Measurements from ENCODE around the gene TIGAR. TPM values are rescaled to one million over a fixed set of nuclear protein-coding genes. Genes with fewer than 3 reads are reported as not detected.

Gene TIGAR
- total RNA-seq, 1 donor from 2014 or later, result 17.2 TPM

DNA sequence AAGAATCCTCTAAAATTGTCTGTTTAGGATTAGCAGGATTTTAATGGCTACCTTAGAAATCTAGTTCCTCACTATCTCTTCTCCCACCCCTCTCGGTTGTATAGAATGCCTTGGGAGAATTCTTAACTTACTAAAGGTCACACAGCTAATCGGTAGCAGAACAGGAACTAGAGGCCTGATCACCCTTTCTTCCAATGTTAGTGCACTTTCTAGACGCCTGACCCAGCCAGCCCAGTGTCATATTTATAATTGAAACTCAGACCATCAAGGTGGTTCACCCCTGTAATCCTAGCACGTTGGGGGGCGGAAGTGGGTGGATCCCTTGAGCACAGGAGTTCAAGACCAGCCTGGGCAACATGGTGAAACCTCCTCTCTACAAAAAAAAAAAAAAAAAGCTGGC lies 1.7 kb downstream of the TIGAR start:
- Mint-ChIP-seq H3K27ac (peak overlapping the region; percentile 85), H3K9me3 (no peaks in the 10 kb centered on the region), H3K4me3 (peak overlapping the region; percentile 78), H3K36me3 (peaks cover 19% of the 10 kb centered on the region), H3K4me1 (ENCODE audit: unreplicated experiment) (peaks cover 5% of the 10 kb centered on the region), H3K27me3 (no peaks in the 10 kb centered on the region)
- TF ChIP-seq, protein P1, sequence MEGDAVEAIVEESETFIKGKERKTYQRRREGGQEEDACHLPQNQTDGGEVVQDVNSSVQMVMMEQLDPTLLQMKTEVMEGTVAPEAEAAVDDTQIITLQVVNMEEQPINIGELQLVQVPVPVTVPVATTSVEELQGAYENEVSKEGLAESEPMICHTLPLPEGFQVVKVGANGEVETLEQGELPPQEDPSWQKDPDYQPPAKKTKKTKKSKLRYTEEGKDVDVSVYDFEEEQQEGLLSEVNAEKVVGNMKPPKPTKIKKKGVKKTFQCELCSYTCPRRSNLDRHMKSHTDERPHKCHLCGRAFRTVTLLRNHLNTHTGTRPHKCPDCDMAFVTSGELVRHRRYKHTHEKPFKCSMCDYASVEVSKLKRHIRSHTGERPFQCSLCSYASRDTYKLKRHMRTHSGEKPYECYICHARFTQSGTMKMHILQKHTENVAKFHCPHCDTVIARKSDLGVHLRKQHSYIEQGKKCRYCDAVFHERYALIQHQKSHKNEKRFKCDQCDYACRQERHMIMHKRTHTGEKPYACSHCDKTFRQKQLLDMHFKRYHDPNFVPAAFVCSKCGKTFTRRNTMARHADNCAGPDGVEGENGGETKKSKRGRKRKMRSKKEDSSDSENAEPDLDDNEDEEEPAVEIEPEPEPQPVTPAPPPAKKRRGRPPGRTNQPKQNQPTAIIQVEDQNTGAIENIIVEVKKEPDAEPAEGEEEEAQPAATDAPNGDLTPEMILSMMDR (conservative IDR thresholded peaks at IDR 0.05), result no peak
- no peak for DNase-seq (ENCODE audit: extremely low spot score, unreplicated experiment)

DNA sequence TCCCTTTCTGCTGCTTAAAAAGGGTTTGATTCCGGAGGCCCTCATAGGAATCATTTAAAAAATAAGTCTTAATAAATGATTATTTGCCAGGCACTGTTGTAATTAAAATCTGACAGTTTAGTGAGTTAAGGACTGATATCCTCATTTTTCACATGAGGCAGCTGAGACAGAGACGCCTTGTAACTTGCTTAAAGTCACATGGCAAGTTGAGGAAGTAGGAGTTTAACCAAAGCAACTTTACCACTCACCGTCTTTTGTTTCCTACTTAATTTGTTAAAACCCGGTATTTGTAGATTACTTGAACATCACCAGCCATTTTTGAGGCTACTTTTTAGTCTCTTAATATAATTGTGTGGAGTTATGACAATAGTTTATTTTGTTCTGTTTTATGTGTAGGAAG lies 2.4 kb downstream of the TIGAR start:
- Mint-ChIP-seq H3K4me1 (ENCODE audit: unreplicated experiment) (peaks cover 5% of the 10 kb centered on the region), H3K27me3 (no peaks in the 10 kb centered on the region), H3K27ac (peak overlapping the region; percentile 85), H3K4me3 (peak overlapping the region; percentile 50), H3K36me3 (peaks cover 19% of the 10 kb centered on the region), H3K9me3 (no peaks in the 10 kb centered on the region)
- DNase-seq (ENCODE audit: extremely low spot score, unreplicated experiment), result no peak
- TF ChIP-seq, protein P1 (conservative IDR thresholded peaks at IDR 0.05), result no peak

DNA sequence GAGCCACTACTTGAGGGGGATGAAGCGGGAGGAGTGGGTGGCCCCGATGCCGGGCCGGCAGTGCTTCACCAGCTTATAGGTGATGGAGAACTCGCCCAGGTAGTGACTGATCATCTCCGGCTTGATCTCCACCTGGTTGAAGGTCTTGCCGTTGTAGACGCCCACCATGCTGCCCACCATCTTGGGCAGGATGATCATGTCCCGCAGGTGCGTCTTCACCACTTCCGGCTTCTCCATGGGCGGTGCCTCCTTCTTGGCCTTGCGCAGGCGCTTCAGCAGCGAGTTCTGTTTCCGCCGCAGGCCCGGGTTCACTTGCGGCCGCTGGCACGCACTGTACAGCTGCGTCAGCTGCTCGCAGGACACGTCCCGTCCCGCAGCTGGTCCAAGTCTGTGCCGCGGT lies 3.4 kb downstream of the TIGAR start:
- no peak for DNase-seq (ENCODE audit: extremely low spot score, unreplicated experiment)
- TF ChIP-seq, protein P1 (conservative IDR thresholded peaks at IDR 0.05), result no peak
- H3K4me1 Mint-ChIP-seq (ENCODE audit: unreplicated experiment), result peaks cover 3% of the 10 kb centered on the region
- H3K4me3 Mint-ChIP-seq, result peak overlapping the region; percentile 50
- H3K36me3 Mint-ChIP-seq, result peaks cover 24% of the 10 kb centered on the region
- H3K27me3 Mint-ChIP-seq, result no peaks in the 10 kb centered on the region
- no peaks in the 10 kb centered on the region for H3K9me3 Mint-ChIP-seq
- H3K27ac Mint-ChIP-seq, result peak overlapping the region; percentile 85

DNA sequence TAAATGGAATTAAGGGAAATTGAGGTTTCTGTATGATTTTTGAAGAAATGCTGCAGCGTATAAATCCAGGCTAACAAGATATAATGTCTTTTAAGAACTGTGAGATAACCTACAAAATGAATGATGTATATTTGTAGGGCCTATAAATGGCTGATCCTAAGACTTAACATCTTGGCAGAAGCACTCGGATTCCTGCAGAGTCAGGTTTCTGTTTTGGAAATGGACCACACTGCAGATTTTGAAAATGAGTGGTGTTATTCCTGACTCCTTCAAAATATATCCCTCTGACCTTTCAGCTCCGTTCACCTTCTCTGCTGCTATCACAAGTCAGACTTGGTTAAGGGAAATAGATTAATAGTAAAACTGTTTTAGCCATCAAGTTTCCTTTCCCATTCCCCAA lies 5.0 kb downstream of the TIGAR start:
- H3K27ac Mint-ChIP-seq, result peak overlapping the region; percentile 64
- H3K4me3 Mint-ChIP-seq, result no peak overlapping the region
- no peak for DNase-seq (ENCODE audit: extremely low spot score, unreplicated experiment)

DNA sequence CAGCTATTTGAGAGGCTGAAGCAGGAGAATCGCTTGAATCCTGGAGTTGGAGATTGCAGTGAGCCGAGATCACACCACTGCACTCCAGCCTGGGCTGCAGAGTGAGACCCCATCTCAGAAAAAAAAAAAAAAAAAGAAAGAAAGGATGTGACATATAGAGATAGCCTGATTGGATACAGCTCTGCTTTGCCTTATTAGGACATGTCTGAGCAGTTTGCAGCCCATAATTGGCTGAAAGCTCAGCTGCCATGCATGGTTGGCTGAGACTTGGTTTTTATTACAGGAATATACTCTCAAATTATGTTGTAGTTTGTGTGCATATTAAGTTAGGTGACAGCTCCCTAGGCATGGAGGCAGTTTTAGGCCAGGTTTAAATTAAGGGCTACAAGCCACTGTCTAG lies 6.3 kb downstream of the TIGAR start:
- no peaks in the 10 kb centered on the region for H3K9me3 Mint-ChIP-seq
- no peaks in the 10 kb centered on the region for H3K27me3 Mint-ChIP-seq
- H3K4me3 Mint-ChIP-seq, result no peak overlapping the region
- no peak for DNase-seq (ENCODE audit: extremely low spot score, unreplicated experiment)
- no peak overlapping the region for H3K27ac Mint-ChIP-seq
- H3K36me3 Mint-ChIP-seq, result peaks cover 42% of the 10 kb centered on the region
- no peaks in the 10 kb centered on the region for H3K4me1 Mint-ChIP-seq (ENCODE audit: unreplicated experiment)
- TF ChIP-seq, protein P1 (conservative IDR thresholded peaks at IDR 0.05), result no peak

More for the DNA sequence above, 5.0 kb downstream of the TIGAR start:
- TF ChIP-seq, protein P1 (conservative IDR thresholded peaks at IDR 0.05), result no peak
- H3K9me3 Mint-ChIP-seq, result no peaks in the 10 kb centered on the region
- no peaks in the 10 kb centered on the region for H3K4me1 Mint-ChIP-seq (ENCODE audit: unreplicated experiment)
- peaks cover 32% of the 10 kb centered on the region for H3K36me3 Mint-ChIP-seq
- no peaks in the 10 kb centered on the region for H3K27me3 Mint-ChIP-seq

DNA sequence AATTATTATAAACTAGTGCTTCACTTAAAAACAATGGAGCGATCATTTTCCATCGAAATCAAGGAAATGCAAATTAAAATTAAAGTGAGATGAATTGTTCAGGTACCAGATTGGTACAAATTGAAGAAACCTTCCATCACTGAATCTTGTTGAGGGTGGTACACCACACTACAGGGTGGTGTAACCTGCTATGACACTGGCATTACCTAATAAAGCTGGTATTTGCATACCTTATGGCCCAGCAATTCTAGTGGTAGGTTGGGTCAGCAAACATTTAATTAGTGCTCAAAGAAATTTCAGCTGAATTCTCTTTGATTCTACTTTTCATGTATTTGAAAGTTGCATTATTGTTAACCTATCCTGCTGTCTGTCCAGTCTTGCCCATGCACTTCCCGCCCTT lies 9.2 kb downstream of the TIGAR start:
- TF ChIP-seq, protein P1 (conservative IDR thresholded peaks at IDR 0.05), result no peak
- Mint-ChIP-seq H3K4me3 (no peak overlapping the region), H3K36me3 (peaks cover 52% of the 10 kb centered on the region), H3K27ac (peak overlapping the region; percentile 11), H3K4me1 (ENCODE audit: unreplicated experiment) (no peaks in the 10 kb centered on the region), H3K9me3 (no peaks in the 10 kb centered on the region), H3K27me3 (no peaks in the 10 kb centered on the region)
- no peak for DNase-seq (ENCODE audit: extremely low spot score, unreplicated experiment)
